H9 (cell line): ENCODE measurements around the gene ZBTB43. TPM values are rescaled to one million over a fixed set of nuclear protein-coding genes. Genes with fewer than 3 reads are reported as not detected.

Experiments used
- DNase-seq: peaks from one replicate; pipeline ENCODE4 v3.0.0-alpha.2; 2017
- H2AFZ ChIP-seq: one replicate; pipeline ENCODE4 v1.6.1; 2013; ENCODE audit warnings: mild to moderate bottlenecking, low read length, control low read depth, moderate library complexity
- H2AK5ac ChIP-seq: 2 replicates; pipeline ENCODE4 v1.6.1; 2013; ENCODE audit warnings: low read length, control low read depth, mixed read lengths; ENCODE audit not compliant: insufficient read length
- H2BK120ac ChIP-seq: one replicate; pipeline ENCODE4 v1.6.1; 2013; ENCODE audit warnings: low read depth, mild to moderate bottlenecking, low read length, control low read depth, inconsistent platforms; ENCODE audit not compliant: poor library complexity, severe bottlenecking
- H2BK12ac ChIP-seq: 2 replicates; pipeline ENCODE4 v1.6.1; 2013; ENCODE audit warnings: low read length, control low read depth, mixed read lengths, low read depth; ENCODE audit not compliant: insufficient read length
- H2BK15ac ChIP-seq: 2 replicates; pipeline ENCODE4 v1.6.1; 2013; ENCODE audit warnings: low read depth, low read length, control low read depth
- H2BK20ac ChIP-seq: one replicate; pipeline ENCODE4 v1.6.1; 2013; ENCODE audit warnings: low read depth, mild to moderate bottlenecking, low read length, control low read depth, inconsistent platforms; ENCODE audit not compliant: poor library complexity, severe bottlenecking
- H2BK5ac ChIP-seq: 2 replicates; pipeline ENCODE4 v1.6.1; 2013; ENCODE audit warnings: low read length, control low read depth, mixed read lengths; ENCODE audit not compliant: insufficient read length
- H3K14ac ChIP-seq: 2 replicates; pipeline ENCODE4 v1.6.1; 2013; ENCODE audit warnings: low read length, control low read depth; ENCODE audit not compliant: insufficient read depth
- H3K18ac ChIP-seq: 2 replicates; pipeline ENCODE4 v1.6.1; 2013; ENCODE audit warnings: low read depth, mild to moderate bottlenecking, mixed read lengths, low read length, control low read depth; ENCODE audit not compliant: insufficient read length
- H3K23ac ChIP-seq: 2 replicates; pipeline ENCODE4 v1.6.1; 2013; ENCODE audit warnings: low read length, control low read depth, mixed read lengths, low read depth; ENCODE audit not compliant: insufficient read length
- H3K23me2 ChIP-seq: 2 replicates; pipeline ENCODE4 v1.6.1; 2013; ENCODE audit warnings: low read depth, mild to moderate bottlenecking, mixed read lengths, low read length, control low read depth; ENCODE audit not compliant: insufficient read length, poor library complexity, severe bottlenecking
- H3K27ac ChIP-seq: 2 replicates; pipeline ENCODE4 v1.5.1; 2013; ENCODE audit warnings: low read length, control low read depth, mixed read lengths, low read depth; ENCODE audit not compliant: insufficient read length
- H3K27me3 ChIP-seq: 2 replicates; pipeline ENCODE4 v1.6.1; 2013; ENCODE audit warnings: low read length, control low read depth, inconsistent platforms; ENCODE audit not compliant: insufficient read depth
- H3K4ac ChIP-seq: 2 replicates; pipeline ENCODE4 v1.6.1; 2013; ENCODE audit warnings: low read depth, mild to moderate bottlenecking, control low read depth, inconsistent platforms, low read length, moderate library complexity
- H3K4me1 ChIP-seq: 2 replicates; pipeline ENCODE4 v1.6.1; 2013; ENCODE audit warnings: low read length, control low read depth, inconsistent platforms; ENCODE audit not compliant: insufficient read depth
- H3K4me2 ChIP-seq: 2 replicates; pipeline ENCODE4 v1.6.1; 2013; ENCODE audit warnings: low read length, control low read depth, mixed read lengths; ENCODE audit not compliant: insufficient read length, insufficient read depth
- H3K56ac ChIP-seq: 2 replicates; pipeline ENCODE4 v1.6.1; 2013; ENCODE audit warnings: low read depth, mild to moderate bottlenecking, mixed read lengths, low read length, control low read depth; ENCODE audit not compliant: insufficient read length
- H3K79me1 ChIP-seq: 2 replicates; pipeline ENCODE4 v1.6.1; 2013; ENCODE audit warnings: low read depth, mild to moderate bottlenecking, moderate library complexity, low read length, control low read depth, inconsistent platforms; ENCODE audit not compliant: insufficient read depth, poor library complexity, severe bottlenecking
- H3K79me2 ChIP-seq: 2 replicates; pipeline ENCODE4 v1.6.1; 2013; ENCODE audit warnings: low read length, control low read depth, inconsistent platforms; ENCODE audit not compliant: insufficient read depth
- H3K9ac ChIP-seq: 2 replicates; pipeline ENCODE4 v1.6.1; 2013; ENCODE audit warnings: low read length, control low read depth, mixed read lengths; ENCODE audit not compliant: insufficient read length; ENCODE audit errors: extremely low read depth
- H3K9me3 ChIP-seq: one replicate; pipeline ENCODE4 v1.6.1; 2013; ENCODE audit warnings: low read depth, low read length, inconsistent platforms; ENCODE audit not compliant: control insufficient read depth
- H3T11ph ChIP-seq: one replicate; pipeline ENCODE4 v1.6.1; 2013; ENCODE audit warnings: mild to moderate bottlenecking, low read length, control low read depth, inconsistent platforms
- H4K20me1 ChIP-seq: one replicate; pipeline ENCODE4 v1.6.1; 2013; ENCODE audit not compliant: control insufficient read depth, insufficient read length, insufficient read depth
- H4K5ac ChIP-seq: 2 replicates; pipeline ENCODE4 v1.6.1; 2013; ENCODE audit warnings: low read depth, mild to moderate bottlenecking, mixed read lengths, low read length, control low read depth; ENCODE audit not compliant: insufficient read length
- H4K8ac ChIP-seq: replicated peaks from 2 replicates; pipeline ENCODE4 v1.6.1; 2013; ENCODE audit warnings: low read length, control low read depth, mixed read lengths, low read depth; ENCODE audit not compliant: insufficient read length
- H4K91ac ChIP-seq: 2 replicates; pipeline ENCODE4 v1.6.1; 2013; ENCODE audit warnings: low read depth, mild to moderate bottlenecking, moderate library complexity, mixed read lengths, low read length, control low read depth; ENCODE audit not compliant: insufficient read length
- H3K27ac Mint-ChIP-seq, 3 experiments: 2 replicates in 2 of 3; 3 replicates in 1 of 3; pipeline ENCODE4 v1.8.0; 2020 to 2021; ENCODE audit warnings: mixed read lengths in 3 of 3, mild to moderate bottlenecking in 1 of 3, moderate library complexity in 1 of 3
- H3K27me3 Mint-ChIP-seq: 2 replicates; pipeline ENCODE4 v1.8.0; 2021; ENCODE audit warnings: low read depth, mild to moderate bottlenecking, moderate library complexity, mixed read lengths
- H3K36me3 Mint-ChIP-seq, 3 experiments: 2 replicates in 2 of 3; 3 replicates in 1 of 3; pipeline ENCODE4 v1.8.0; 2020 to 2021; ENCODE audit warnings: low read depth in 3 of 3, mixed read lengths in 3 of 3; ENCODE audit not compliant: insufficient read depth in 1 of 3
- H3K4me1 Mint-ChIP-seq, 2 experiments: 2 replicates each; pipeline ENCODE4 v1.8.0; 2020; ENCODE audit warnings: mixed read lengths in 2 of 2
- H3K4me3 Mint-ChIP-seq, 2 experiments: 2 replicates in 1 of 2; 3 replicates in 1 of 2; pipeline ENCODE4 v1.8.0; 2020 to 2021; ENCODE audit warnings: mild to moderate bottlenecking in 2 of 2, mixed read lengths in 2 of 2, moderate library complexity in 1 of 2
- H3K9me3 Mint-ChIP-seq, 2 experiments: 2 replicates in 1 of 2; 3 replicates in 1 of 2; pipeline ENCODE4 v1.8.0; 2020; ENCODE audit warnings: mild to moderate bottlenecking in 2 of 2, mixed read lengths in 2 of 2, moderate library complexity in 1 of 2
- CTCF ChIP-seq: fragments of 200-600 bp; sonication (generic); conservative IDR thresholded peaks from 3 replicates; pipeline ENCODE4 v1.8.0; 2021; ENCODE audit warnings: antibody characterized with exemption, mild to moderate bottlenecking
- WGBS: extraction: QIAGEN DNeasy Blood & Tissue Kit; methylation state at CpG from one replicate; pipeline ENCODE4 v1.1.7; 2013; ENCODE audit warnings: missing lambda C conversion rate, low lambda C conversion rate, mixed read lengths; ENCODE audit not compliant: insufficient read length; ENCODE audit errors: extremely low coverage; 5-methylcytosine and 5-hydroxymethylcytosine counted together
- total RNA-seq: library from RNA; stranded (reverse); gene quantifications from 2 replicates; pipeline ENCODE4 v1.2.1, GENCODE V29; 2021

Gene ZBTB43
- total RNA-seq, 1 experiment from 2014 or later, result 15.7 TPM

DNA sequence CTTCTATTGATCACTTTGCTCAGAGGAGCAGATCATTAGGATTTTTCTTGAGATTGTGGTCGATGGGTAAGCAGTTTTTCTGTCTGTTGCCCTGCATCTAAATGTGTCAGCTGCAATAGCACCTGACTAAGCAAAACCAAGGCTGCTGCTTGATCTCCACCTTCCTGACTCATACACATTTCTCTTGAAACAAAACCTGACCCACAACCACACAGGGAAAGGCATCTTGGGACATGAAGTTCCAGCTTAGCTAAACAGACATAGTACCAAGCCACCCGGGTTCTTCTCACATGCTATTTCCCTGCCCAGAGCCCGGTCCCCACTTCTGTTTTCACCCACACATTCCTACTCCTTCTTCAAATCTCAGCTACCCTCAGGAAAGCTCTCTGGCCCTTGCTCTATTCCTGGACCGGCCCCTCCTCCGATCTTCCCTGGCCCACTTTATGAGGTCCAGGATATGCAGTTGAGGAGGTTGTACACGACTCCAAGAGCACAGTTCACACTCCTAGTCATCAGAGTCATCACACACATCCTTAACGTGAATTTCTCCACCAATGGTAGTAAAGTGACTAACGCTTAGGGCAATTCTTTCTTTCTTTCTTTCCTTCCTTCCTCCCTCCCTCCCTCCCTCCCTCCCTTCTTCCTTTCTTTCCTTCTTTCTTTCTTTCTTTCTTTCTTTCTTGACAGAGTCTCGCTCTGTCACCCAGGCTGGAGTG lies 16.0 kb upstream of the ZBTB43 start:
- Histone ChIP-seq H4K8ac (no peak overlapping the region), H3K23me2 (no peaks in the 10 kb centered on the region), H3K56ac (no peak overlapping the region), H4K20me1 (no peaks in the 10 kb centered on the region), H2BK12ac (no peak overlapping the region), H4K5ac (no peak overlapping the region), H4K91ac (no peak overlapping the region), H3K27ac (no peak overlapping the region), H2AK5ac (no peak overlapping the region), H3K79me1 (no peaks in the 10 kb centered on the region), H3K14ac (no peak overlapping the region), H3K18ac (no peak overlapping the region), H3K23ac (no peak overlapping the region), H3K27me3 (no peaks in the 10 kb centered on the region), H2AFZ (no peak overlapping the region), H2BK120ac (no peak overlapping the region), H3K4me1 (no peaks in the 10 kb centered on the region), H3K9me3 (no peaks in the 10 kb centered on the region), H2BK15ac (no peak overlapping the region), H2BK5ac (no peak overlapping the region), H3K4me2 (no peak overlapping the region), H3K79me2 (no peaks in the 10 kb centered on the region), H3K9ac (no peak overlapping the region), H3T11ph (no peak overlapping the region), H3K4ac (no peak overlapping the region), H2BK20ac (no peak overlapping the region)
- Mint-ChIP-seq H3K27me3 (peaks cover 62% of the 10 kb centered on the region), H3K27ac (no peak overlapping the region; a peak in 1 of 7 replicates), H3K9me3 (no peaks in the 10 kb centered on the region), H3K36me3 (no peaks in the 10 kb centered on the region), H3K4me1 (no peaks in the 10 kb centered on the region; a peak in 1 of 4 replicates), H3K4me3 (no peak overlapping the region)
- no peak for DNase-seq
- no CpG with 5 or more reads among the region's 9 CpGs for WGBS
- no peak for TF ChIP-seq CTCF
